GM12801 (cell line): ENCODE data around the gene NANOS1.

Experiments
- TF ChIP-seq, protein P1 (sequence below): IDR thresholded peaks from one replicate; pipeline ENCODE4 v1.5.1; 2011; ENCODE audit warnings: control low read depth; ENCODE audit not compliant: insufficient read length; ENCODE audit errors: extremely low read depth

Gene NANOS1

DNA sequence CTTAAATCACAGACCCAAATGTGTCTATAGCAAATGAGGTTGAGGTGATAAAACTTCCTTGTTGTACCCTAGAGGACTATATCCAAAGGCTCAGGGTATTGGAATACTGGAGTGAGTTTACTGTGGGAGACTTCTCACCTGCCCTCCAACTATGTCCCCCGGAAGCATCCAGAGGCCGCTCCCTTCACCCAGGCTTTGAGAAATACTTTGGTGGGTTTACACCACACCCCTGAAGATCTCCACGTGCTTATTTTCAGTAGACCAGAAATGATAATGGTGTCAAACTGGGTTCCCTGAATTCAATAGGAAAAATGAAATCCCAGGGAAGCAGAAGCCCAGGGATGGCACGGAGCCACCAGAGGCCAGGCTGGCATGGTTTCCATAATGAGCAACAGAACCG, 31.3 kb upstream of the NANOS1 start:
- TF ChIP-seq, protein P1, sequence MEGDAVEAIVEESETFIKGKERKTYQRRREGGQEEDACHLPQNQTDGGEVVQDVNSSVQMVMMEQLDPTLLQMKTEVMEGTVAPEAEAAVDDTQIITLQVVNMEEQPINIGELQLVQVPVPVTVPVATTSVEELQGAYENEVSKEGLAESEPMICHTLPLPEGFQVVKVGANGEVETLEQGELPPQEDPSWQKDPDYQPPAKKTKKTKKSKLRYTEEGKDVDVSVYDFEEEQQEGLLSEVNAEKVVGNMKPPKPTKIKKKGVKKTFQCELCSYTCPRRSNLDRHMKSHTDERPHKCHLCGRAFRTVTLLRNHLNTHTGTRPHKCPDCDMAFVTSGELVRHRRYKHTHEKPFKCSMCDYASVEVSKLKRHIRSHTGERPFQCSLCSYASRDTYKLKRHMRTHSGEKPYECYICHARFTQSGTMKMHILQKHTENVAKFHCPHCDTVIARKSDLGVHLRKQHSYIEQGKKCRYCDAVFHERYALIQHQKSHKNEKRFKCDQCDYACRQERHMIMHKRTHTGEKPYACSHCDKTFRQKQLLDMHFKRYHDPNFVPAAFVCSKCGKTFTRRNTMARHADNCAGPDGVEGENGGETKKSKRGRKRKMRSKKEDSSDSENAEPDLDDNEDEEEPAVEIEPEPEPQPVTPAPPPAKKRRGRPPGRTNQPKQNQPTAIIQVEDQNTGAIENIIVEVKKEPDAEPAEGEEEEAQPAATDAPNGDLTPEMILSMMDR: no peak

DNA sequence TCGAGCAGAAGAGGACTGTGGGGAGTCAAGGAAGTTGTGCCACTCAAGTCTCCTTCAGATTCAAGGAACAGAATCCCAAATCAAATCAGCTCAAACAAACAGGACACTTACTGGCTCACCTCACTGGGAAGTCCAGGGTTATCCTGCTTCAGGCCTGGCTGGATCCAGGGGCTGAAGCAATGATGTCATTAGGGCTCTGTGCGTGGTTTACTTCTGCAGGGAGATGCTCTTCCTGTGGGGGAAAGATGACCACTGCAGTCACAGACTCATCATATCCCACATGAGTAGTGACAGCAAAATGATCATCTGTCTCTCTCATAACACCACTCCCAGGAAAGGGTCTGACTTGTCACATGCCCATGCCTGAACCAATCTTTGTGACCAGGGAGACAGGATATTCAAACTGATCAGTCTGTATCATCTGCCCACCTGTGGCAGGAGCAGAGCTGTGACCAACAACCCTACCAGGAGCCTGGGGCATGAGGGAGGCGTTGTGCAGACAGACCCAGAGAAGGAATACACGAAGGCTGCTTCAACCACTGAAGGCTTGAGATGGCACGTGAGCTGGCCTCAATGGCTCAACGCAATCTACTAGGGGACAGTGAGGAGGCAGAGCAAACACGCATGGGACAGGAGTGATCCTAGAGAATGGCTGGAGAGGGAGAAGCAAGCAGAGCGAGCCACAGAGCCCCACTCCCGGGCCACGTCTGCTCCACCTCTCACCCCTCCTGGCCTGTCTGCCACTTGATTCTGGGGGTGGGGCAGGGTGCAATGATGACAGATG, 27.6 kb upstream of the NANOS1 start:
- TF ChIP-seq, protein P1: no peak

DNA sequence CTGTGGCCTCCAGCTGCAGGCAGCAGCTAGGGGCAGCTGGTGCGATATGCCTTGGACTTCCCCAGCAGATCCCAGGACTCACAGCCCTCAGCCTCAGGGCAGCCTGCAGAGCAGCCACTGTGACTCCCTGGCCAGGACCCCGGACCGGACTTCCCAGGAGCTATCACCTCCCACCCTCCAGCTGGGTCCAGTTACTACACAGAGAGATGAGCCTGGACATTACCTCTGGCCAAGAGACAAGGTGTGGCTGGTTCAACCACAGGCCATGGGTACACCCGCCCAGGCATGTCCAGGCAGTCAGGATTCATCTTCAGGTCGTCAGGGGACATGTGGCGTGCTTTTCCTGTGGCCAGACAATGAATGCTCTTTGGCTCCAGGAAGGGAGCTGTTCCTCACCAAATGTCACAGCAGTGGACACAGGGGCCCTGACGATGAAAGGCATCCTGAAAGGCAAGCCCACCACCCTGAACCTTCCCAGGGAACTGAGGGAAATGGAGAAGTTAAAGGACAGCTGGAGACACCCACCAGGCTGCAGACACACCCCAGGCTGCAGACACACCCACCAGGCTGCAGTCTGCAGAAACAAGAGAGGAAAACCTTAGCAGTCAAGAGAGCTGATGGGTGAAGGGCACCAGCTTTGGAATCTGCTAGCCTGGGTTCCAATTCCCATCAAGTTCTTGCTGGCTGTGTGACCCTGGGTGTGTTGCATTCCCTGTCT, 25.8 kb upstream of the NANOS1 start:
- TF ChIP-seq, protein P1: no peak

DNA sequence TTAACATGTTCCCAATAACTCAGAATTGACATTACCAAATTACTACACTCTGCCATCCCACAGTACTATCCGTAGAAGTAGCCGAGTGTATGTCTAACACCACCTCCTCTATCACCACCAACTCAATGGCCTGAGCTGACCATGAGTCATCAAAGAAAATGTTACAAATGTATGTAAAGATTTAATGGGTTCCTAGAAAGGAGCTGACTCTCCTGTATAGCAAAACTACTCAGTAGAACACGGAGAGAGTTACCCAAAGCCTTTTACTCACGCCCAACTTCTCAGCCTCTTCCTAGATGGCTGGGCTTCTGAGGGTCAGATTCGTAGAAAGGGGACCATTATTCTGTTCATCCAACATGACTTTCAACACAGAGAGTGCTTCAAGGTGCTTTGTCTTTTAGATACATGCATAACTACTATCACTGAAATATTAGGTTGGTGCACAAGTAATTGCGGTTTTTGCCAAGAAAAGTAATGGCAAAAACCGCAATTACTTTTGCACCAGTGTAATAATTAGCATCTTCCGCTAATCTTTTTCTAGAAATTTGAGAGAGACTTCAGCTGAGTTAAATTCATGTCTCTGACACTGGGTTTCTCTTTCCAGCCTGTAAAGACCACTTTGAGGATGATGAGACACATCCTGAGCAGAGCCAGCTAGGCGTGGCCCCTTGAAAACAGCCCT, 24.0 kb upstream of the NANOS1 start:
- TF ChIP-seq, protein P1: no peak

DNA sequence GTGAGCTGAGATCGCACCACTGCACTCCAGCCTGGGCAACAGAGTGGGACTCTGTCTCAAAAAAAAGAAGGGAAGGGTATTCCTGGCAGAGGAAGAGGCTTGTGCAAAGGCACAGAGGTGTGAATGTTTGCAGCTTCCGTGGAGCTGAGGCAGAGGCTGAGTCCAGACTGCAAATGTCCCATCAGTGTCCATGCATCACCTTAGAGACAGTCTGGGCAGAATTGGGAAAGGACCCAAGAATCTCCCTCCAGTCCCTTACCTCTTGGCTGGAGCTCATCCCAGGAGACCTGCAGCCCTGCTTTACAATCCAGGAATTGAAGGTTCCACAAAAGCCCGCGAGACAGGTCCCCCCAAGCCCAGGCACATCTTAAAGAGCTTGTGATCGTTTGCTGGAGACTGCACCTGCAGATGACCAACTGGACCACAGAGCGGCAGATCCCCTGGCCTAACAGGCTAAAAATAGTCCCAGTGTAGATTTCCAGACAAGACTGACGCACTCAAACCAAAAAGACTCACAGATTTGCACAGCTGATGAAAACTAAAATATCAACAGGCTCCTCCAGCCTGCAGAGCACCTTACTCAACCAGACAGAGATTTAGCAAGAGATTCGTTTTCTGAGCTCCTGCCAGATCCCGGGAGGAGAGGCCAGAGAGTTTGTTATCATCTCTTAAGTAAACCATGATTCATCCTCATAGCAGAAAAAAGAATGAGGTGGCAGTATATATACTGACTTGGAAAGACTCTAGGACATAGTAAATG, 22.9 kb upstream of the NANOS1 start:
- TF ChIP-seq, protein P1: no peak

DNA sequence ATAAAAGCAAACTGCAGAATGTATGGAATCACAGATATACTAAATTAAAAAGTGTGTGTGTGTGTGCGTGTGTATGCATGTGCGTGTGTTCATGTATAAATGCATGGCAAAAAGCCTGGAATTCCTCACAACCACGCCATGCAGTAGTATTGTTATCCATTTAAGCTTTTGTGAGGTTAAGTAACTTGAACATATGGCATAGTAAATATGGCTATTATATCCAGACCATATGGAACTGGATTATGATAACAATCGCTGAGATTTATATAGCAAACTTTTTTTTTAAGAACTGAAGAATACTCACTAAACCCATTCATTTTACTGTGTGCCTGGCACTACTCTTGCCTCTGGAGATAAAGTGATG, 22.3 kb upstream of the NANOS1 start:
- TF ChIP-seq, protein P1: no peak

DNA sequence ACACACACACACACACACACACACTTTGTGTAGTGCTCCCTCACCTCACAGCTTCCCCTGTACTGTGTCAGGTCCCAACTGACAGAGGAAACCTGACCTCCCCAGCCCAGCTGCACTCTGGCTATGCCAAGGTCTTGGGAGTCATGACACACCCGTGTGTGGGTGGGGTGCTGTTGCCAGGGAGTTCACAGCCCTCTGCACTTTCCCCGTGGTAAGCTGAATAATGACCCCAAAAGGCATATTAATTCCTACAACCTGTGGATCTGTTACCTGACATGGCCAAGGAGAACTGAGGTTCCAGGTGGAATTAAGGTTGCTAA, 8.9 kb upstream of the NANOS1 start:
- TF ChIP-seq, protein P1: no peak
